SK-MEL-5 (cell line): Measurements from ENCODE around the gene SNX25. TPM values are rescaled to one million over a fixed set of nuclear protein-coding genes. Genes with fewer than 3 reads are reported as not detected.
"Not testable (repeated sequence)": the region's sequence is repeated elsewhere in the genome, so short reads cannot be mapped to it uniquely, and the experiment has no call there.

Experiments used
- DNase-seq: peaks from one replicate; pipeline ENCODE4 v3.0.0-alpha.2; 2016; ENCODE audit warnings: low read depth, low spot score
- in situ Hi-C: cut with HindIII; loops from 2 replicates; pipeline ENCODE4 v1.10.0; 2016; ENCODE audit warnings: low sequenced_read_pairs, high pct_unique_total_duplicates, low pct_unique_long_range_greater_than_20kb
- total RNA-seq: library from RNA; depleted of rRNA; stranded (reverse); fragments of >200 nt; shearing (Covaris generic); gene quantifications from 2 replicates; pipeline ENCODE4 v1.2.3, GENCODE V29; 2014

The SNX25 gene
- total RNA-seq, 1 experiment from 2014 or later = 57.8 TPM

DNA sequence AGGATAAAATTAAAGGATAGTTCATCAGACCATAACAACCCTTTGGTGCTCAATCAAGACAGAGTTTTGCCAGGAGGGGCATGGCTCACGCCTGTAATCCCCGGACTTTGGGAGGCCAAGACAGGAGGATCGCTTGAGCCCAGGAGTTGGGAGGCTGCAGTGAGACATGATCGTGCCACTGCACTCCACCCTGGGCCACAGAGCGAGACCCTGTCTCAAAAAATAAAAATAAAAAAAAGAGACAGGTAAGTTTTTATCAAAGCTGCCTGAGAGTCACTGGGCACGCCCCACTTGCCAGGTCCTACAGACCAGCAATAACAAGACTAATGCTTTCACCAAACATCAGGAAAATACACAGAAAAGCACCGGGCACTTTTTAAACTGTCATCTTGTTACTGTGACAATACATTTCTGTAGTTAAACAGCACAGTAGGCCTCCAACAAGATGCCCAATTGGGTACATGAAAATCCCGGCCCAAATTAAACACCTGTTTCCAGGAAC is 6.4 kb upstream of the SNX25 start:
- in situ Hi-C loops = no loop called here
- DNase-seq = peak; percentile 19

DNA sequence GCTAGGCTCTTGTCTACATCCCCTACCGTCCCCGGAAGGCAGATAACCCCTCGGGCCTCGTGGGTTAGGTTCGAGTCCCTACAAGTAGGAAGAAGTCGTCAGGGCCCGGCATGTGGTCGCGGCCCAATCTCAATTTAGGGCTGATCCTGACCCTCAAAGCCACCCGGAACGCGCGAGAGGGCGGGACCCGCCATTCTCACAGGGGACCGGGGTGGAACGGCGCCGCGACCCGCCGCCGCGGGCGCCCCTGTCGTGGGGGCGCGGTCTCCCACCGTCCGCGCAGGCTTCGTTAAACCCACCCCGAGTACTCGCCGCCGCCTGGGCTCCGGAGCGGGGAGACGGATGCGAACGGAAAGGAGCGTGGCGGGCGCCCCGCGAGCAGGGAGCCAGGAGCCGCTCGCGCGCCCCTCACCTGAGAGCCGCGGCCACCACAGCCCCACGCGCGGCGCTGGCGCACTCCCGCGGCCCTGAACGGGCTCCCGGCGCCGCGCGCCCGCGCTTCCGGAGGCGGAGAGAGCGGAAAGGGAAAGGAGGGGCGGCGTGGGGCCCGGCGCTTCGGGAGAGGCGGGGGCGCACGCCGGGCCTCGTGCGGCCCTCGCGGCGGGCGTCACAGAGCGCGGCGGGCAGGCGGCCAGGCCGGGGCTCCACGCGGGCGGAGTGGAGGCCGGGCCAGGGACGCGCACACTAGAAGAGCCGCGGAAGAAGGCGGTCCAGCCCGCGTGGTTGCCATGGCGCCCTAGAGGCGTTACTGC is 5.7 kb upstream of the SNX25 start, which contains the start of gene CFAP97:
CFAP97 (minus strand) TSS at position 515 of the 752 bp plus-strand sequence. CDS start 12,804 bp downstream, outside the sequence.
- in situ Hi-C loops = no loop called here
- peak; percentile 91 for DNase-seq

DNA sequence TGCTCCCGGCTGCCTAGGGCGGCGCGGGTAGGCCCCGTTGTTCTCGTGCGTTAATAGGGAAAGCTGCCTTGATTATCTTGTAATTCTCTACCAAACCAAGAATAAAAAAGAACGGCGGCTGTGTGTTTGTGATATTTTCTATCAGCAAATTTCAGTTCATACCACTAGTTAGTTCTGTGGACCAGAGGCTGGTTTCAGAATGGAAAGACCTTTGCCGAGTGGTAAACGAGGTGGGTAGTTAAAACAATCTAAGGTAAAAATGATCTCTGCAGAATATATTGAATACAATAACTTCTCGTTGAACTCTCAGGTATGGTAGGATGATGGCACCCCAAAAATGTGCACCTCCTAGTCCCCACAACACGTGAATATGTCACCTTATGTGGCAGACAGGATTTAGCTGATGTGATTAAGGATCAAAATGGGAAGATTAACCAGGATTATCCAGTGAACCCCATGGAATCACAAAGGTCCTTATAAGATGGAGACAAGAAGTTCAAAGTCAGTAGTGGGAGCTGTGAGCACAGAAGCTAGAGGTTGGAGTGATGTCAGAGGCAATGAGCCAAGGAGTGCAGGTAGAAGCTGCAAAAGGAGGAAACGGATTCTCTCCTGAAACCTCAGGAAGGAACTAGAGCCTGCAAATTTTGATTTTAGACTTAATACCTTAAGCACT is 5.0 kb upstream of the SNX25 start:
- DNase-seq = peak; percentile 33
- in situ Hi-C loops = no loop called here

DNA sequence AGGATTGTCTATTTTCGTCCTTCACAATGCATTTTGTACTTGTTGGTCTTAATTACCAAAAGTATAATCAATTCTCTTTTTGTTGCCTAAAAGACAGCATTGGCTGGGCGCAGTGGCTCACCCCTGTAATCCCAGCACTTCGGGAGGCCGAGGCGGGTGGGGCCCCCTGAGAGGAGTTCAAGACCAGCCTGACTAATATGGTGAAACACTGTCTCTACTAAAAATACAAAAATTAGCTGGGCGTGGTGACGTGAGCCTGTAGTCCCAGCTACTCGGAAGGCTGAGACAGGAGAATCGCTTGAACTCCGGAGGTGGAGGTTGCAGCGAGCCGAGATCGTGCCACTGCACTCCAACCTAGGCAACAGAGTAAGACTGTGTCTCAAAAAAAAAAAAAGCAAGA is 4.3 kb upstream of the SNX25 start:
- DNase-seq, in situ Hi-C loops: not testable (repeated sequence)

DNA sequence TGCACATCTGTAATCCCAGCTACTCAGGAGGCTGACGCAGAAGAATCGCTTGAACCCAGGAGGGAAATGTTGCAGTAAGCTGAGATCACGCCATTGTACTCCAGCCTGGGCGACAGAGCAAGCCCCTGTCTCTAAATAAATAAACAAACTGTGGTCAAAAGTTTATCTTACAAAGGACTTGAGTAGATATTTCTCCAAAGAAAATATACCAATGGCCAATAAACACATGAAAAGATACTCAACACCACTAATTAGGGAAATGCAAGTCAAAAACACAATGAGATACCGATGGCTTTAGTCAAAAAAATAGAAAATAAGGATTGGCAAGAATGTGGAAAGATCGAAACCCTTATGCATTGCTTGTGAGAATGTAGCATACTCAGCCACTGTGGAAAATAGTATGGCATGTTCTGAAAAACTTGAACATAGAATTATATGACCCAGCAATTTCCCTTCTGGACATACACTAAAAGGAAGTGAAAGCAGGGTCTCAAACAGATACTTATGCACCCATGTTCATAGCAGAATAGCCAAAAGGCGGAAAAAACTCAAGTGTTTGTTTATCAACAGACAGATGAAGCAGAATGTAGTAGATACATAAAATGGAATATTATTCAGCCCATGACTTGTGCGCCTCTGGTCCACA is 3.6 kb upstream of the SNX25 start:
- no peak for DNase-seq
- in situ Hi-C loops = no loop called here

DNA sequence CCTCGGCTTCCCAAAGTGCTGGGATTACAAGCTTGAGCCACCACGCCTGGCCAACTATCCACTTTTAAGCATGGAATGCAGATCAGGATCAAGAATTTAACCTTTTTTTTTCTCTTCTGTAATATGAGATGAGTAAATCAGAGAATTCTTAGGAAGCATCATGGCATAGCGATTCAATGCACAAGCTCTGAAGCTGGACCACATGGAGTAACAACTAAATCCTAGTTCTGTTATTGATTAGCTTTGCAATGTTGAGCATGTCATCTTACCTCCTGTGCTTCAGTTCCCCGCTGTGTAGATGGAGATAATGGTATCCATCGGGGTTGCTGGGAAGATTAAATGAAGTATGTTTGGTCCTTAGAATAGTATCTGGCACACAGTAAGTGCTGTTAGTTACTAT is 1.9 kb upstream of the SNX25 start:
- in situ Hi-C loops = no loop called here
- DNase-seq = no peak

DNA sequence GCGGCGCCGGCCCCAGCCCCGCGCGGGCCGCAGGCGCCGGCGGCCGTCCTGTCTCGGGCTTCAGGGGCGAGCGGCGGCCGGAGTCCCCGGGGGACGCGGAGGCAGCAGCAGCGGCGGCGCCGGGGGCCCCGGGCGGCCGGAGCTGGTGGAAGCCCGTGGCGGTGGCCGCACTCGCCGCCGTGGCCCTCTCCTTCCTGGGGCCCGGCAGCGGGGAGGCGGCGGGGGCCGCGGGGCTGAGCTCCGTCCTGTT is 379 bp downstream of the SNX25 start:
- in situ Hi-C loops, DNase-seq: not testable (repeated sequence)

DNA sequence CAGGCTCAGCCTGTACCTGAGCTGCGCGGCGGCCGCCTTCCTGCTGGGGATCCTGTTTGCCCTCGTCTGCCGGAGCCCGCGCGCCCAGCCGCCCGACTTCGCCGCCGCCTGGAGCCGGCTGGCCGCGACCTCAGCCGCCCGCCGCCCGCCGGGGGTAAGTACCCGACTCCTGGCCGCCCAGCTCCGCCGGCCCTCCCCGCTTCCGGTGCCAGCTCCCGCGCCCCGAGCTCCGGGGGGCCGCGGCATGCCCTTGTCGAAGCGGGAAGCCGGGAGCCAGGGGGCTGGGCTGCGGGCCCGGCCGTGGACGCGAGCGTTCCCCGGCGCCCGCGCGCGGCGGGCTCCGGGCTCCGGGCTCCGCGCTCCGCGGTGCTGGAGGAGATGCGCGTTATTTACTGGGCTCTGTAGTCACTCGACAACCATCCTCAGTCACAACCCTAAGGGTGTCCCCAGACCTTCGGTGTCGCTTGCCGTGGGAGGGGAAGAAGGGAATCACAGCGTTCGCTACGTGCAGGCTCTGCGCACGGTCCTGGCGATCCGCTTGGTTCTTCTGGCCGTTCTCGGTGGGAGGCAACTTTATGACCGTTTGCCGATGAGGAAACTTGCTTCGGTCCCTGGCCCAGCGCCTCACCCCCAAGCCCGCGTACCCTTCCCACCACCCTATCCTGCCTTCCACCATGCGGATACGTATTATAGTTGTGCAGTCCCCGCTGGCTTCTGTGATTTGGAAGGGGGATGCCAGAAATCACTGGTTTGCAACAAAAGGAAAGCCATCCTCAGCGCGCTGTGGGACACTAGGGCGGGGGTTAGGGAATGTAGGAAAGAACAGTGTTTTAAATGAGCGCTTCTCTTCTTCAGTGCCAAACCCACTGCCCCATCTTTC is 944 bp downstream of the SNX25 start:
- peak; percentile 30 for DNase-seq
- in situ Hi-C loops = no loop called here

DNA sequence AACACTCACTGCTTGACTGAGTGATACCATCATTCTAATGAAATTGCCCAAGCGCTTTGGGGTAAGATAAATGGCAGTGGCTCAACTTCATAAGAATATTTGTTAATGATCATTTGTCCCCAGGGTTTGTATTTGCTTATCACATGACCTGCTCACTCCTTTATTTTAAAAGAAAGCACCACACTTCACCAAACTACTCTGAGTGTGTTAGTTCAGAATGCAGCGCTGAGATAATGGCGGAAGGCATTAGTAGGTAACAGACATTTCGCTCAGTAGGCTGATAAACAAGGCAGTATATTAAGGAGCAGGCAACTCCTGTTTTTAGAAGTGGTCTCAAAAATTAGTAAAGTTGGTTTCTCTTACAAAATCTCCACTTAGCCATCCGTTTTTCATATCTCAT is 1.6 kb downstream of the SNX25 start:
- DNase-seq = no peak
- in situ Hi-C loops = no loop called here

DNA sequence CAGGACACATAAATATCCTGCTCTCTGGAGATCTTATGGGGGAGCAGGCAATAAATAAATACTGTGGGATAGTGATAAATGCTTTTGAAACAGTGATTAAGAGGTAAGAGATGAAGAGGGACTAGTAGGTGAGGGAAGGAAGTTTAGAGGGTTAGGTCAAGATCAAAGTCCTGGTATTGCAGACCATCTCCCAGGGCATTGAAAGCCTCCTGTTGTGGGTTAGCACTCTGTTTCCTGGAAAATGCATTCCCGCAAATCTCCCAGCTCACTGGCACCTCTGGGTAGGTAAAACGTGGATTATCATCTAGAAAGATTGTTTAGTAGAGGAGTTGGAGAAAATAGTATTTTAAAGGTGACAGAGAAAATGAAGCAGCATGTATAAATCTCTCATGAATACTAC is 2.2 kb downstream of the SNX25 start:
- in situ Hi-C loops = no loop called here
- no peak for DNase-seq

DNA sequence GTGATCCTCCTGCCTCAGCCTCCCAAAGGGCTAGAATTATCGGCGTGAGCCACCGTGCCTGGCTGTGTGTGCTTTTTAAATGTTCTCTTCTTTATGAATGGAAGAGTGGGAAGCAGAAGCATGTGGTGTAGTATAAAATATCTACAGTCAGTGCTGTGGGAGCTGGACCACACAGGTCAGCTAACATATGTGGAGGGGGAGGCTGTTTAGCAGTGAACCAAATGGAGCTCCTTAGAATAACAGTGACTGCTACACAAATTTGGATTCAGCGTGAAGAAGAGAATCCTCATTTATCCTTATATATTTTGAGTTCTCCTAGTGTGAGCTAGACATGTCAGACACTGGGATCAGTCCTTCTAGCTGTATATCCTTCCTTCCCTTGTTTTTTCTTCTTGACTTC is 3.2 kb downstream of the SNX25 start:
- in situ Hi-C loops = no loop called here
- no peak for DNase-seq

DNA sequence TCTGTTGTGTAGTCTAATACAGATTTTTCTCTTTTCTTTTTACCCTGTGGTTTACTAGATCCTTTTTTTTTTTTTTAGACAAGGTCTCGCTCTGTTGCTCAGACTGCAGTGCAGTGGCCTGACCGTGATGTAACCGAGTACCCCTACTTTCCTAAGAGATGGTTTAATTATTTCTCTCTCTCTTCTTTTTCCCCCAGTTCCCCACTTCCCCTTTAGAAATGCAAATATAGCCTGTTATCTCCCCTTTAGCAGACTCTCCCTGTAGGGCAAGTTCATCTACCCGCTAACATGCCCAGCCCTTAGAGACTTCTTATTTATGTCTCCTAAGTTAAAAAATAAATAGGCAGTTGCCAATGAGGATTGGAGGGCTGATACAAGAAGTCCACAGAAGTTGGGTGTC is 4.5 kb downstream of the SNX25 start:
- DNase-seq = no peak
- in situ Hi-C loops = no loop called here

DNA sequence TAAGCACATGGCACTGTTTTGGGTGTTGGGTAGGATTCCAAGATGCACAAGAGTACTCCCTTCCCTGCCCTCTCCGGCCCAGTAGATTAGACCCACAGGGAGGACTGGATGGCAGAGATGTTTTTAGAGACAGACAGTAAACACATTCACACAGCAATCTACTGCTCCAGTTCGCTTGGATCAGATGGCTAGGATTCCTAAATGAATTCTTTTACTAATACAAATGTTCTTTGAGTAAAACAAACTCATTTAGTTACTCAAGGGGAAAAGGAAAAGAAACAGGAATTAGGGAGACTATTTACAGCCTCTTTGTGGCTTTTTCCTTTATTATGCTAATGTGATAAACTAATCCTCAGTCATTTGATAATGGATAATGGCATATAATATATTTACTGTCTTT is 5.9 kb downstream of the SNX25 start:
- in situ Hi-C loops = no loop called here
- peak; percentile 29 for DNase-seq

DNA sequence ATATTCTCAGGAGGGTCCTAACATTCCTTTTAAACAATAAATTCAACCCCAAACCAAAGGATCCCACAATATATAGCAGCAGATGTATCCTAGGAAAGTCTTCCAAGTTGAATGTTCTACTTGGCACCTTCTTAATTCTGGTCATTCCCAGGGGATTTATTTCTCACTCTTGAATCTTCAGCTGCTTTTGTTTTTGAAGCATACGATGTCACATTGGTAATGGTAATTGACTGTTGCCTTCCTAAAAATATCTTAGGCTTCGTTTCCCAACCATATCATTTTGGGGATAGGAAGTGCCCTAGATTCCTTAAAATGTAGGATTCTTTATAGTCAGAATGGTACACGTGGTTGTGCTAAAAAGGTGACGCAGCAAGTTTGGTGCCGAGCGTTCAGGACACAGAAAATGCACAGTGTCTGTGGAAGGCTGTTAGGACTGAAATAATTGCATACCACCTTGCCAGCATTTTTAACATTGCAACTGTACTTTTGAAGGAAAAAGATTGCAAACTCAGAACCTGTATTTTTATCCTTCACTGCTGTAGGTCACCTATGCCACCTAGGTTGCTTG is 8.1 kb downstream of the SNX25 start:
- no peak for DNase-seq
- in situ Hi-C loops = no loop called here

DNA sequence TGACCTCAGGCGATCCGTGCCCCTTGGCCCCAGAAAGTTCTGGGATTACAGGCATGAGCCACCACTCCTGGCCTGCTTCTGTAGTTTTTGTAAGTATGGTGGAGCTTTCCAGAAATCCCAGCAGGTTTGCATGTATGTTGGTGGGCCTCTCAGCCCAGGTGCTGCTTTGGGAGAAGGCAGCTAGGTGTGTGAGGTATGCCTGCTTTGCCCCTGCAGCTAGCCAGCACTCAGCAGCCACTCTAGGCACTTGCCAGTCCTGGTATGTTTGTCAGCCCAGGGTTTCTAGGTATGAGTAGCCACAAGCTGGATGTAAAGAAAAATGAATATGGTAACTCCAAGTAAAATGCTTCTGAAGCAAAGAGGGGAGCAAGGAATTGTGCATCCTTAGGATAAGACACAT is 8.9 kb downstream of the SNX25 start:
- no peak for DNase-seq
- in situ Hi-C loops = no loop called here

DNA sequence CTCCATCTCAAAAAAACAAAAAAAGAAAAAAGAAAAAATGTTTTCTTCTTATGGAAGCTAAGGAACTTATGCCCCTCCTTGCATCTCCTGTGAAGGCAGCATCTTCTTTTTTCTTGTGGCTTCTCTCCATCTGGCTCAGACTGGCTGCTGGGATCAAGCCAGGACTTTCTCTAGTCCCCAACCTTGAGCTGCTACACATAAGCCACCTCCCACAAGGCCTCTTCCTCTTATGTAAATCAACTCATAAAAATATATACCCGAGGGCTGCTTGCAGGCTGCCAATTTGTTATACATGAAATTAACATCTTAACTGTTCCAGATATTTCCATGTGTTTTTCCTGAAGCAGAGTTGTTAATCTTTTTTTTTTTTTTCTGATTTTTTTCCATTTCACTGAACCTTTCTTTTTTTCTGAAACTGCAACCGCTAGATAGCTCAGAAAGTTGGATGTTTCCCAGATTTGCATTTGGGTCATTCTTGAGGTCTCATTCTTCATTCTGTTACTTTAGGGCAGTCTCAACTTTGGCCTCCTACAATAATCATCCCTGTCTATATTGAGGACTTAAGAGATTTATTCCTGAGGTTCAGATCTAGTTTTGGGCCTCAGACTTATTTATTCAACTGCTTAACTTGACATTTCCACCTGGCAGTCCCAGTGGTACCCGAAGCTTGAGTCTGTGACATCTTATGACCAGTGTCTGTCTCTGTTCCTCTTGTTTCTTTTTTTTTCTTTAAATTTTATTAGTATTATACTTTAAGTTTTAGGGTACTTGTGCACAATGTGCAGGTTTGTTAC is 10.3 kb downstream of the SNX25 start:
- no peak for DNase-seq
- in situ Hi-C loops = no loop called here

DNA sequence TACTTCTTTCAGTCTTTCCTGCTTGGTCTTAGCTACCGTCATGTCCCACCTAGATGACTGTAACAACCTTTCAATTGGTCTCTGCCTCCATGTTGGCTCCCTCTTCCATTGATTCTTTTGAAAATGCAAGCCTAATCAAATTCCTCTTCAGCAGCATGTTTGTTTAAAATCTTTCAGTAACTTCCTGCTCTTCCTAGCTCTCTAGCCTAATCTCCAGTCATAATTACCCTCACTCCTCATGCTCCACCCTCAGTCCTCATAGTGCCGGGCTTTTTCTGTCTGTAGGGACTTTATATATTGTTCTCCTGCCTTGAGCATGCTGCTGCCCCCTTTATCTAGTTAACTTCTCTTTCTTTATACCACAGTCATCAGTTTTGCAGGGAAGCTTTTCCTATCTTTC is 12.1 kb downstream of the SNX25 start:
- DNase-seq = no peak

More for the DNA sequence above, 12.1 kb downstream of the SNX25 start:
- in situ Hi-C loops = no loop called here
